SK-N-SH treated with all-trans-retinoic acid at 6 μM for 48 hours (cell line): ENCODE results near the gene TPP2.

Experiments
- ATAC-seq: fragments of 200-7000 bp; cut with Tn5 transposase; 3 replicates; pipeline ENCODE4 v1.9.1; 2020; ENCODE audit warnings: mild to moderate bottlenecking, moderate library complexity
- ARNTL ChIP-seq: fragments of 450-650 bp; formaldehyde crosslinking; IDR thresholded peaks from 2 replicates; pipeline ENCODE4 v1.5.0; 2020; ENCODE audit warnings: low read depth, mild to moderate bottlenecking, moderate library complexity, borderline replicate concordance
- CSDC2 ChIP-seq: fragments of 250-450 bp; sonication (Bioruptor Pico); IDR thresholded peaks from 2 replicates; pipeline ENCODE4 v1.5.0; 2020; ENCODE audit warnings: mild to moderate bottlenecking, moderate library complexity
- GLIS3 ChIP-seq: fragments of 250-450 bp; sonication (Bioruptor Pico); IDR thresholded peaks from 2 replicates; pipeline ENCODE4 v1.5.0; 2020; ENCODE audit warnings: mild to moderate bottlenecking, moderate library complexity
- ISL1 ChIP-seq: fragments of 250-450 bp; sonication (Bioruptor Pico); IDR thresholded peaks from 2 replicates; pipeline ENCODE4 v2.1.2; 2022; ENCODE audit warnings: mild to moderate bottlenecking, moderate library complexity
- OSR1 ChIP-seq: fragments of 250-450 bp; sonication (Bioruptor Pico); IDR thresholded peaks from 2 replicates; pipeline ENCODE4 v1.8.0; 2022; ENCODE audit warnings: moderate library complexity, mild to moderate bottlenecking, inconsistent platforms
- RARB ChIP-seq: fragments of 250-450 bp; sonication (Bioruptor Pico); IDR thresholded peaks from 2 replicates; pipeline ENCODE4 v1.8.0; 2021; ENCODE audit warnings: mild to moderate bottlenecking, moderate library complexity
- SNAI2 ChIP-seq: fragments of 250-450 bp; sonication (Bioruptor Pico); IDR thresholded peaks from 2 replicates; pipeline ENCODE4 v1.5.0; 2020; ENCODE audit warnings: mild to moderate bottlenecking, moderate library complexity
- TOX ChIP-seq: fragments of 250-450 bp; sonication (Bioruptor Pico); IDR thresholded peaks from 2 replicates; pipeline ENCODE4 v1.8.0; 2021; ENCODE audit warnings: mild to moderate bottlenecking, moderate library complexity, borderline replicate concordance
- ZC3H10 ChIP-seq: fragments of 250-450 bp; sonication (Bioruptor Pico); IDR thresholded peaks from 2 replicates; pipeline ENCODE4 v1.5.1; 2021; ENCODE audit warnings: mild to moderate bottlenecking, moderate library complexity
- ZFP30 ChIP-seq: fragments of 450-650 bp; formaldehyde crosslinking; IDR thresholded peaks from 2 replicates; pipeline ENCODE4 v1.5.0; 2022; ENCODE audit warnings: mild to moderate bottlenecking, moderate library complexity
- ZNF565 ChIP-seq: fragments of 450-650 bp; formaldehyde crosslinking; conservative IDR thresholded peaks from 2 replicates; pipeline ENCODE4 v1.5.0; 2020; ENCODE audit warnings: low read depth, mild to moderate bottlenecking, moderate library complexity
- ZNF70 ChIP-seq: fragments of 450-650 bp; formaldehyde crosslinking; IDR thresholded peaks from 2 replicates; pipeline ENCODE4 v1.5.0; 2020; ENCODE audit warnings: mild to moderate bottlenecking, moderate library complexity
- TF ChIP-seq, protein P1 (sequence below): fragments of 250-450 bp; sonication (Bioruptor Pico); IDR thresholded peaks from 2 replicates; pipeline ENCODE4 v1.5.0; 2020; ENCODE audit warnings: mild to moderate bottlenecking, moderate library complexity
- TF ChIP-seq, protein P2 (sequence below): fragments of 250-450 bp; sonication (Bioruptor Pico); IDR thresholded peaks from 2 replicates; pipeline ENCODE4 v1.5.1; 2020; ENCODE audit warnings: low read depth, mild to moderate bottlenecking, moderate library complexity
- TF ChIP-seq, protein P3 (sequence below): fragments of 250-450 bp; sonication (Bioruptor Pico); IDR thresholded peaks from 2 replicates; pipeline ENCODE4 v1.8.0; 2021; ENCODE audit warnings: low read depth, mild to moderate bottlenecking, moderate library complexity, borderline replicate concordance
- TF ChIP-seq, protein P4 (sequence below): fragments of 250-450 bp; sonication (Bioruptor Pico); IDR thresholded peaks from 2 replicates; pipeline ENCODE4 v1.5.1; 2021; ENCODE audit warnings: mild to moderate bottlenecking, moderate library complexity
- TF ChIP-seq, protein P5 (sequence below): fragments of 250-450 bp; sonication (Bioruptor Pico); IDR thresholded peaks from 2 replicates; pipeline ENCODE4 v1.8.0; 2020; ENCODE audit warnings: mild to moderate bottlenecking, moderate library complexity, borderline replicate concordance

The TPP2 gene

DNA sequence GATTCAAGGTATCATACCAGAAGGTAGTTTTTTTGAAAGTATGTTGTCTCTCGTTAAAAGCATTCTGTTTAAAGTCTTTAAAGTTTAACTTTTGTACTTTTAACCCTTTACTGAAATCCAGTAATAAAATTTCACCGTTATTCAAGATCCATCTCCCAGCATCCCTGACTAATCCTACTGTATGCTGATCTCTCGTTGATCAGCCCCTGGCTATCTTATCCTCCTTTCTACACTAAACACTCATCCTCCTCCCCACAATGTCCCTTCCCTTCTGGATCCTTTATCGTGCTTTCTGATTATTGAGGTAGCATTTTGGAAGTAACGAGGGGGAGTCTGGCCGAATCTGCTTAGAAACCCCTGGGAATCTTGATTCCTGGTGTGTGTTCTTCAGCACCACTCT is 1.3 kb downstream of the TPP2 start (continued):
- TF ChIP-seq ARNTL (CRISPR knock-in tag), result no peak
- TF ChIP-seq RARB (CRISPR knock-in tag), result no peak
- no peak for TF ChIP-seq ZNF70 (CRISPR knock-in tag)

DNA sequence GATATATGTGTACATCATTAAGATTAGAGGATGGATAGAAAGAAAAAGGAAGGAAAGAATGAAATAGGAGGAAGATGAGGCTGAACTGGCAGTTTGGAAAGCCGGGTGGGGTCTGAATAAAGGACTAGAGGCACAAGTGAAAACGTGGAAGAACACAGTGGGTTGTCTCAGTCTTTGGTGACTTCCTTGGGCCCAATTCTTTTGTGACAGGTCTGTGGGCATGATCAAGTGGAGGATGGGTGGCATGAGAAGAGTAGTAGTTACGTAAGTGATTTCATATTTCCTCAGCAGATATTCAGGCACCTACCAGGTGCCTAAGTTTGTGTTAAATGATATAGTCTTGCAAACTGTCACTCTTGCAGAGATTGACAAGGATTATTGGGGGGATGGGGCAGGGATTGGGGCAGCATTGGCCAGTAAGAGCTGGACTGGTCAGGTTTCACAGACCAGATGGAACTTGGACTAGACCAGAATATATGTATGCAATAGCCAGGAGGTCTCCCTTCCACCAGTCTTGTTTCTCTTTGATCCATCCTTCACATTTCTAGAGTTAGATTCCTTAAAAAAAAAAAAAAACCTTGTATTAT is 2.7 kb downstream of the TPP2 start:
- no peak for ATAC-seq
- TF ChIP-seq, protein P1, sequence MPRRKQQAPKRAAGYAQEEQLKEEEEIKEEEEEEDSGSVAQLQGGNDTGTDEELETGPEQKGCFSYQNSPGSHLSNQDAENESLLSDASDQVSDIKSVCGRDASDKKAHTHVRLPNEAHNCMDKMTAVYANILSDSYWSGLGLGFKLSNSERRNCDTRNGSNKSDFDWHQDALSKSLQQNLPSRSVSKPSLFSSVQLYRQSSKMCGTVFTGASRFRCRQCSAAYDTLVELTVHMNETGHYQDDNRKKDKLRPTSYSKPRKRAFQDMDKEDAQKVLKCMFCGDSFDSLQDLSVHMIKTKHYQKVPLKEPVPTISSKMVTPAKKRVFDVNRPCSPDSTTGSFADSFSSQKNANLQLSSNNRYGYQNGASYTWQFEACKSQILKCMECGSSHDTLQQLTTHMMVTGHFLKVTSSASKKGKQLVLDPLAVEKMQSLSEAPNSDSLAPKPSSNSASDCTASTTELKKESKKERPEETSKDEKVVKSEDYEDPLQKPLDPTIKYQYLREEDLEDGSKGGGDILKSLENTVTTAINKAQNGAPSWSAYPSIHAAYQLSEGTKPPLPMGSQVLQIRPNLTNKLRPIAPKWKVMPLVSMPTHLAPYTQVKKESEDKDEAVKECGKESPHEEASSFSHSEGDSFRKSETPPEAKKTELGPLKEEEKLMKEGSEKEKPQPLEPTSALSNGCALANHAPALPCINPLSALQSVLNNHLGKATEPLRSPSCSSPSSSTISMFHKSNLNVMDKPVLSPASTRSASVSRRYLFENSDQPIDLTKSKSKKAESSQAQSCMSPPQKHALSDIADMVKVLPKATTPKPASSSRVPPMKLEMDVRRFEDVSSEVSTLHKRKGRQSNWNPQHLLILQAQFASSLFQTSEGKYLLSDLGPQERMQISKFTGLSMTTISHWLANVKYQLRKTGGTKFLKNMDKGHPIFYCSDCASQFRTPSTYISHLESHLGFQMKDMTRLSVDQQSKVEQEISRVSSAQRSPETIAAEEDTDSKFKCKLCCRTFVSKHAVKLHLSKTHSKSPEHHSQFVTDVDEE (CRISPR knock-in tag), result no peak
- TF ChIP-seq GLIS3 (CRISPR knock-in tag) (no peak), TOX (no peak), ISL1 (CRISPR knock-in tag) (no peak)
- TF ChIP-seq, protein P2, sequence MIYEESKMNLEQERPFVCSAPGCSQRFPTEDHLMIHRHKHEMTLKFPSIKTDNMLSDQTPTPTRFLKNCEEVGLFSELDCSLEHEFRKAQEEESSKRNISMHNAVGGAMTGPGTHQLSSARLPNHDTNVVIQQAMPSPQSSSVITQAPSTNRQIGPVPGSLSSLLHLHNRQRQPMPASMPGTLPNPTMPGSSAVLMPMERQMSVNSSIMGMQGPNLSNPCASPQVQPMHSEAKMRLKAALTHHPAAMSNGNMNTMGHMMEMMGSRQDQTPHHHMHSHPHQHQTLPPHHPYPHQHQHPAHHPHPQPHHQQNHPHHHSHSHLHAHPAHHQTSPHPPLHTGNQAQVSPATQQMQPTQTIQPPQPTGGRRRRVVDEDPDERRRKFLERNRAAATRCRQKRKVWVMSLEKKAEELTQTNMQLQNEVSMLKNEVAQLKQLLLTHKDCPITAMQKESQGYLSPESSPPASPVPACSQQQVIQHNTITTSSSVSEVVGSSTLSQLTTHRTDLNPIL (CRISPR knock-in tag), result no peak

DNA sequence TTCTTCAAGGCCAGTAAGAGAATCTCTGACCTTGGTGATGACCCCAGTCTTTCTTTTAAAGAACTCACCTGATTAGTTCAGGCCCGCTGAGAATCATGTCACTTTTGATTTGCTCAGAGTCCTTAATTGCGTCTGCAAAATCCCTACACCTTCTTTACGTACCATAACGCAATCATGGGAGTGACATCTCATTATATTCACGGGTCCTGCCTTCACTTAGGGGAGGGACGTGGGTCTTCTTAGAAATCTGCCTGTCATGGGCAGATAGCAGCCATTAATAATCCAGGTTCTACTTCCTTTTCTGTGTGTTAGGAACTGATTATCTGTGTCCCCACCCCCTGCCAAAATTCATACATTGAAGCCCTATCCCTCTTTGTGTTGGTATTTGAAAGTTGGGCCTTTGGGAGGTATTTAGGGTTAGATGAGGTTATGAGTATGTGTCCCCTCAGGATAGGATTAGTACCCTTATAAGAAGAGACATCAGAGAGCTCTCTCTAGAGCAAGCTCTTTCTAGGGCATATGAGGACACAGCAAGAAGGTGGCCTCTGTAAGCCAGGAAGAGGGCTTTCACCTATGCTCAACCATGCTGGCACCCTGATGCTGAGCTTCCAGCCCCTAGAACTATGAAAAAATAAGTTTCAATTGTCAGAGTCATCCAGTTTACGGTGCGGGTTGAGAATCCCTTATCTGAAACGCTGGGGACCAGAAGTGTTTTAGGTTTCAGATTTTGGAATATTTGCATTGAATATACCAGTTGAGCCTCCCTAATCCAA is 9.9 kb downstream of the TPP2 start:
- TF ChIP-seq ISL1 (CRISPR knock-in tag), result no peak
- TF ChIP-seq GLIS3 (CRISPR knock-in tag), result no peak
- no peak for TF ChIP-seq ARNTL (CRISPR knock-in tag)
- TF ChIP-seq CSDC2 (CRISPR knock-in tag), result no peak
- TF ChIP-seq, all 23 proteins: peak for 0

DNA sequence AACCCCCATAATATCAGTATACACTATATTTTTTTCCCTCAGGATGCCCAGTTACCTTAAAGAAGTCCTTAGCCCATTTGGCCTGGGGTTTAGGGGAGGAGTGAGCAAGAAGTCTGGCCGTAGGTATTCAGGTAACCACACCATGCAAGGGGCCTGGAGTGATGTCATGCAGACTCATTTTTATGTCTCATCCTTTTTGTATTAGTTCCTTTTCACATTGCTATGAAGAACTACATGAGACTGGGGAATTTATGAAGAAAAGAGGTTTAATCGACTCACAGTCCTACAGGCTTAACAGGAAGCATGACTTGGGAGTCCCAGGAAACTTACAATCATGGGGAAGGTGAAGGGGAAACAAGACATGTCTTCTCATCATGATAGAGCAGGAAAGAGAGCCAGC is 12.2 kb downstream of the TPP2 start:
- TF ChIP-seq, protein P3, sequence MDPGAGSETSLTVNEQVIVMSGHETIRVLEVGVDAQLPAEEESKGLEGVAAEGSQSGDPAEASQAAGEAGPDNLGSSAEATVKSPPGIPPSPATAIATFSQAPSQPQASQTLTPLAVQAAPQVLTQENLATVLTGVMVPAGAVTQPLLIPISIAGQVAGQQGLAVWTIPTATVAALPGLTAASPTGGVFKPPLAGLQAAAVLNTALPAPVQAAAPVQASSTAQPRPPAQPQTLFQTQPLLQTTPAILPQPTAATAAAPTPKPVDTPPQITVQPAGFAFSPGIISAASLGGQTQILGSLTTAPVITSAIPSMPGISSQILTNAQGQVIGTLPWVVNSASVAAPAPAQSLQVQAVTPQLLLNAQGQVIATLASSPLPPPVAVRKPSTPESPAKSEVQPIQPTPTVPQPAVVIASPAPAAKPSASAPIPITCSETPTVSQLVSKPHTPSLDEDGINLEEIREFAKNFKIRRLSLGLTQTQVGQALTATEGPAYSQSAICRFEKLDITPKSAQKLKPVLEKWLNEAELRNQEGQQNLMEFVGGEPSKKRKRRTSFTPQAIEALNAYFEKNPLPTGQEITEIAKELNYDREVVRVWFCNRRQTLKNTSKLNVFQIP (CRISPR knock-in tag), result no peak
- no peak for TF ChIP-seq SNAI2
- no peak for TF ChIP-seq OSR1 (CRISPR knock-in tag)
- no peak for TF ChIP-seq GLIS3 (CRISPR knock-in tag)
- TF ChIP-seq ZFP30, result no peak
- no peak for TF ChIP-seq ZNF70 (CRISPR knock-in tag)
- no peak for TF ChIP-seq ZNF565 (CRISPR knock-in tag)
- TF ChIP-seq, protein P4, sequence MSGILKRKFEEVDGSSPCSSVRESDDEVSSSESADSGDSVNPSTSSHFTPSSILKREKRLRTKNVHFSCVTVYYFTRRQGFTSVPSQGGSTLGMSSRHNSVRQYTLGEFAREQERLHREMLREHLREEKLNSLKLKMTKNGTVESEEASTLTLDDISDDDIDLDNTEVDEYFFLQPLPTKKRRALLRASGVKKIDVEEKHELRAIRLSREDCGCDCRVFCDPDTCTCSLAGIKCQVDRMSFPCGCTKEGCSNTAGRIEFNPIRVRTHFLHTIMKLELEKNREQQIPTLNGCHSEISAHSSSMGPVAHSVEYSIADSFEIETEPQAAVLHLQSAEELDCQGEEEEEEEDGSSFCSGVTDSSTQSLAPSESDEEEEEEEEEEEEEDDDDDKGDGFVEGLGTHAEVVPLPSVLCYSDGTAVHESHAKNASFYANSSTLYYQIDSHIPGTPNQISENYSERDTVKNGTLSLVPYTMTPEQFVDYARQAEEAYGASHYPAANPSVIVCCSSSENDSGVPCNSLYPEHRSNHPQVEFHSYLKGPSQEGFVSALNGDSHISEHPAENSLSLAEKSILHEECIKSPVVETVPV, result no peak

More for the DNA sequence above, 9.9 kb downstream of the TPP2 start:
- no peak for ATAC-seq

DNA sequence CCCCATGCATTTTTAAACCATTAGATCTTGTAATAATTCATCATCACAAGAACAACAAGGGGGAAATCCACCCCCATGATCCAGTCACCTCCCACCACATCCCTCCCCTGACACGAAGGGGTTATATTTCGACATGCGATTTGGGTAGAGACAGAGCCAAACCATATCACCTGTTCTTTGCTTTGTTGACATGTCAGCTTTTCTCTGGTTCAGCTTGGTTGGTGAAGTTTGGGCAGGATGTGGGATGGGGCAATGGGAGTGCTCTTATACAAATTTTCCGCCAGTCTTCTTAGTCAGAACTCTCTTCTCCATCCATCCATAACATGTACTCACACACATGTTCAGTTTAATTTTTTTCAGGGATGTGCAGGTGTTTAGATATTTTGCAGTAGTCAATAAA is 12.9 kb downstream of the TPP2 start:
- no peak for ATAC-seq
- TF ChIP-seq TOX, result no peak
- no peak for TF ChIP-seq ZFP30
- no peak for TF ChIP-seq ZC3H10
- TF ChIP-seq OSR1 (CRISPR knock-in tag), result no peak
- TF ChIP-seq, protein P2 (CRISPR knock-in tag), result no peak
- no peak for TF ChIP-seq ZNF70 (CRISPR knock-in tag)
- TF ChIP-seq, protein P3 (CRISPR knock-in tag), result no peak
- TF ChIP-seq, protein P5, sequence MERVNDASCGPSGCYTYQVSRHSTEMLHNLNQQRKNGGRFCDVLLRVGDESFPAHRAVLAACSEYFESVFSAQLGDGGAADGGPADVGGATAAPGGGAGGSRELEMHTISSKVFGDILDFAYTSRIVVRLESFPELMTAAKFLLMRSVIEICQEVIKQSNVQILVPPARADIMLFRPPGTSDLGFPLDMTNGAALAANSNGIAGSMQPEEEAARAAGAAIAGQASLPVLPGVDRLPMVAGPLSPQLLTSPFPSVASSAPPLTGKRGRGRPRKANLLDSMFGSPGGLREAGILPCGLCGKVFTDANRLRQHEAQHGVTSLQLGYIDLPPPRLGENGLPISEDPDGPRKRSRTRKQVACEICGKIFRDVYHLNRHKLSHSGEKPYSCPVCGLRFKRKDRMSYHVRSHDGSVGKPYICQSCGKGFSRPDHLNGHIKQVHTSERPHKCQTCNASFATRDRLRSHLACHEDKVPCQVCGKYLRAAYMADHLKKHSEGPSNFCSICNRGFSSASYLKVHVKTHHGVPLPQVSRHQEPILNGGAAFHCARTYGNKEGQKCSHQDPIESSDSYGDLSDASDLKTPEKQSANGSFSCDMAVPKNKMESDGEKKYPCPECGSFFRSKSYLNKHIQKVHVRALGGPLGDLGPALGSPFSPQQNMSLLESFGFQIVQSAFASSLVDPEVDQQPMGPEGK, result no peak

More for the DNA sequence above, 12.2 kb downstream of the TPP2 start:
- ATAC-seq, result no peak
